Tibial artery (tissue), 4 donors: Measurements from ENCODE around the gene RASAL1.

ENCODE experiments used
- DNase-seq, 2 donors: peaks; one replicate each; pipeline ENCODE4 v3.0.0-alpha.2; 2019
- H3K27ac ChIP-seq, 2 donors: fragments of 200-600 bp; sonication (generic) in 1 of 2; 1 replicate in 1 of 2; 2 replicates in 1 of 2; pipeline ENCODE4 v1.5.1; 2018 to 2019; ENCODE audit warnings: mild to moderate bottlenecking in 1 of 2
- H3K27me3 ChIP-seq, 2 donors: fragments of 200-600 bp; sonication (generic) in 1 of 2; one replicate each; pipeline versions ENCODE4 v1.5.1 to v1.6.0; 2016 to 2019
- H3K36me3 ChIP-seq, 3 donors: fragments of 200-600 bp; sonication (generic) in 2 of 3; one replicate each; pipeline ENCODE4 v1.5.1; 2016 to 2019; ENCODE audit warnings: mild to moderate bottlenecking in 2 of 3
- H3K4me1 ChIP-seq, 4 donors: fragments of 200-600 bp; sonication (generic) in 2 of 4; 1 replicate in 3 of 4; 2 replicates in 1 of 4; pipeline ENCODE4 v1.5.1; 2016 to 2019
- H3K4me3 ChIP-seq, 2 donors: fragments of 200-600 bp; sonication (generic) in 1 of 2; 1 replicate in 1 of 2; 2 replicates in 1 of 2; pipeline ENCODE4 v1.5.1; 2018 to 2019; ENCODE audit warnings: mild to moderate bottlenecking in 2 of 2
- H3K9me3 ChIP-seq, 3 donors: fragments of 200-600 bp; sonication (generic) in 1 of 3; one replicate each; pipeline ENCODE4 v1.5.1; 2016 to 2019
- intact Hi-C: fragments of 100-400 bp; cut with DNase I; formaldehyde crosslinking; loops from one replicate; pipeline ENCODE4 v1.15.0; 2023; ENCODE audit warnings: low total_unique reads
- TF ChIP-seq, protein P1 (sequence below), 2 experiments: fragments of 200-600 bp in 1 of 2; fragments of 450-650 bp in 1 of 2; IDR thresholded peaks; one replicate each; pipeline ENCODE4 v1.5.1; 2017 to 2019; ENCODE audit warnings: antibody characterized with exemption in 2 of 2, mild to moderate bottlenecking in 1 of 2, moderate library complexity in 1 of 2

Gene RASAL1

DNA sequence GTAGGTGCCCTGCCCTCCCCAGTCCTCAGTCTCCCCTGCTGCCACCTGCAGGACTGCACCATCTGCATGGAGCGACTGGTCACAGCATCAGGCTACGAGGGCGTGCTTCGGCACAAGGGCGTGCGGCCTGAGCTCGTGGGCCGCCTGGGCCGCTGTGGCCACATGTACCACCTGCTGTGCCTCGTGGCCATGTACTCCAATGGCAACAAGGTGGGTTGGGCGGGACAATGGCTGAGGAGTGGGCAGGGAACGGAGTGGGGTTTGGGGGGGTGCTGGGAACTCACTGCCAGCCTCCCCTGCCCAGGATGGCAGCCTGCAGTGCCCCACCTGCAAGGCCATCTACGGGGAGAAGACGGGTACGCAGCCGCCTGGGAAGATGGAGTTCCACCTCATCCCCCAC lies 40.8 kb downstream of the RASAL1 start:
- no peaks in the 10 kb centered on the region for H3K9me3 ChIP-seq
- intact Hi-C loops: no loop called here
- TF ChIP-seq, protein P1, sequence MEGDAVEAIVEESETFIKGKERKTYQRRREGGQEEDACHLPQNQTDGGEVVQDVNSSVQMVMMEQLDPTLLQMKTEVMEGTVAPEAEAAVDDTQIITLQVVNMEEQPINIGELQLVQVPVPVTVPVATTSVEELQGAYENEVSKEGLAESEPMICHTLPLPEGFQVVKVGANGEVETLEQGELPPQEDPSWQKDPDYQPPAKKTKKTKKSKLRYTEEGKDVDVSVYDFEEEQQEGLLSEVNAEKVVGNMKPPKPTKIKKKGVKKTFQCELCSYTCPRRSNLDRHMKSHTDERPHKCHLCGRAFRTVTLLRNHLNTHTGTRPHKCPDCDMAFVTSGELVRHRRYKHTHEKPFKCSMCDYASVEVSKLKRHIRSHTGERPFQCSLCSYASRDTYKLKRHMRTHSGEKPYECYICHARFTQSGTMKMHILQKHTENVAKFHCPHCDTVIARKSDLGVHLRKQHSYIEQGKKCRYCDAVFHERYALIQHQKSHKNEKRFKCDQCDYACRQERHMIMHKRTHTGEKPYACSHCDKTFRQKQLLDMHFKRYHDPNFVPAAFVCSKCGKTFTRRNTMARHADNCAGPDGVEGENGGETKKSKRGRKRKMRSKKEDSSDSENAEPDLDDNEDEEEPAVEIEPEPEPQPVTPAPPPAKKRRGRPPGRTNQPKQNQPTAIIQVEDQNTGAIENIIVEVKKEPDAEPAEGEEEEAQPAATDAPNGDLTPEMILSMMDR (IDR thresholded peaks at IDR 0.05): no peak
- DNase-seq: no peak
- peaks cover 0 to 21% (median 10%) of the 10 kb centered on the region in 4 donors for H3K4me1 ChIP-seq
- H3K27ac ChIP-seq: no peak overlapping the region
- no peaks in the 10 kb centered on the region for H3K36me3 ChIP-seq
- no peak overlapping the region for H3K4me3 ChIP-seq
- H3K27me3 ChIP-seq: peaks cover 0 to 55% of the 10 kb centered on the region in 2 donors

DNA sequence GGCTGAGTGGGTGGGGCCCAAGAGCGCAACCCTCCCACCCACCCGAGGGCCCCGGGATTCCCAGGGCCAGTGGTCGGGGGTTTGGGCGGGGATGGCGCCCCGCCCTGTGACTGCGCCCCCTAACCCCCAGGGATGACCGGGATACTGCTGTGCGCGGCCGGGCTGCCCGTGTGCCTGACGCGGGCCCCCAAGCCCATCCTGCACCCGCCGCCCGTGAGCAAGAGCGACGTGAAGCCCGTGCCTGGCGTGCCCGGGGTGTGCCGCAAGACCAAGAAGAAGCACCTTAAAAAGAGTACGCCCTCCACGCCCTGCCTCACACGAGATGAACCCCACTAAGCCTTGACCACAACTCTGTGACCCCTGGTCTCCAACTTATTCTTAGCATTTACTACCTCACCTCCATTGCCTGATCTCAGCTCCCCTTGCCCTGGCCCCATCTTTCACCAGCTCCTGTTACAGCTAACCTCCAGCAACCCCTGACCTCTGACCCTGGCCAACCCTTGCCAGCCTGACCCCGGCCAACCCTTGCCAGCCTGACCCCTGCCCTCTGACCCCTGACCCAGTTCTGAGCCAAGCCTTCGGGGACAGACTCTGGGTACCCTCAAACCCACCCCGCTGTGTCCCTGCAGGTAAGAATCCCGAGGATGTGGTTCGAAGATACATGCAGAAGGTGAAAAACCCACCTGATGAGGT lies 42.0 kb downstream of the RASAL1 start:
- Histone ChIP-seq H3K27me3 (peaks cover 0 to 60% of the 10 kb centered on the region in 2 donors), H3K4me3 (no peak overlapping the region), H3K9me3 (no peaks in the 10 kb centered on the region), H3K27ac (no peak overlapping the region), H3K36me3 (no peaks in the 10 kb centered on the region), H3K4me1 (peaks cover 0 to 15% (median 6%) of the 10 kb centered on the region in 4 donors)
- TF ChIP-seq, protein P1 (IDR thresholded peaks at IDR 0.05): no peak
- no peak for DNase-seq
- intact Hi-C loops: no loop called here

DNA sequence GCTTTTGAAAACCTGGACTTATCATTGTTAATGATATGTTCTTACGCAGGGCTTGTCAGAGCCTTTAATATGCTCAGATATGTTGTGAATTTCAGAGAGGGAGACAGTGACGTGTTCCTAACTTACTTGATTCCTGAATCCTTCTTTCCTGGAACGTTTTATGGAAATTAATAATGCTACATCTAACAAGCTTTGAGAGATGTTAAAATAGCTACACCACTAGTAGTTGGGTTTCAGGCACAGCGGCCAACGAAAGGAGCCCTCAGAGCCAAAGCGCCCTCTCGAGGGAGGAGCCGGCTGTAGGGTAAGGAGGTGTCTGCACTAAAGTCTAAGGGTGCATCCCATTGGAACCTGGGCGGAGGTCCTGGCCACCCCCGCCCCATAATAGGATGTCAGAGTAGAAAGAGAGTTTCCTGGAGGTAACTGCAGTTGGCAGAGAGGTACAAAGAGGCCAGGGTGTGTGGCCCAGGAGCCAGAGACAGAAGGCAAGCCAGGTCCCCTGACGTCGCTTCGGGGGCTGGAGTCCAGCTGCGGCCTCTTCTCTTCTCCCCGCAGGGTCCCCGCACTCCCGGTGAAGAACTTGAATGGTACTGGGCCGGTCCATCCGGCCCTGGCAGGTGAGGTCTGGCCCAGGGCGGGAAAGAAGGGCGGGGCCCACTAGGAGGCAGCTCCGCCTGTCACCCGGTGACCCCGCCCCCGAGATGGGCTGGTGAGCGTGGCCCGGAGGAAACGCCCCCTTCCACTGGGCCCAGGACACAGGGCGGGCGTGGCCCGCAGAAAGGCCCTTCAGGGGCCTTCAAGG lies 42.8 kb downstream of the RASAL1 start:
- Histone ChIP-seq H3K27ac (no peak overlapping the region), H3K4me3 (no peak overlapping the region), H3K36me3 (no peaks in the 10 kb centered on the region), H3K4me1 (peaks cover 0 to 8% (median 4%) of the 10 kb centered on the region in 4 donors), H3K9me3 (no peaks in the 10 kb centered on the region), H3K27me3 (peaks cover 0 to 66% of the 10 kb centered on the region in 2 donors)
- DNase-seq: no peak
- TF ChIP-seq, protein P1 (IDR thresholded peaks at IDR 0.05): no peak
- intact Hi-C loops: no loop called here

DNA sequence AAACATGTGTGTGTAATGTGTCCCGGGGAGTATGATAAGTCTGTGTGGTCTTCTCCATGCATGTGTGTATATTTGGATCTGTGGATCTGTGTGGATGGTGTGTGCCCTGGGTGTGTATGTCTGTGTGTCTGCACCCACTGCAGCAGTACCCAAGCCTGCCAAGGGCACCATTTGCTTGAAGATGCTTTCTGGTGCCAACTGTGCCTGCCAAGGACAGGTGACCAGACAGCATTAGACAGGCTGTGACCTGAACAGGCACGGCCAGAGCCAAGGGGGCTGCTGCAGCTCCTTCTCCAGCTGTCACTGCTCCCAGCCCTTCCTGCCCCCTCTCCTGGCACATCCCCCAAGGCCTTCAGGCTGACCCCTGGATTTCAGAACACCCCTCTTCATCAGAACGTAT lies 44.1 kb downstream of the RASAL1 start:
- DNase-seq: no peak
- intact Hi-C loops: no loop called here
- Histone ChIP-seq H3K4me3 (no peak overlapping the region), H3K9me3 (no peaks in the 10 kb centered on the region), H3K27me3 (peaks cover 0 to 79% of the 10 kb centered on the region in 2 donors), H3K36me3 (no peaks in the 10 kb centered on the region), H3K27ac (no peak overlapping the region), H3K4me1 (peaks cover 0 to 7% (median 3%) of the 10 kb centered on the region in 4 donors)
- TF ChIP-seq, protein P1 (IDR thresholded peaks at IDR 0.05): no peak

DNA sequence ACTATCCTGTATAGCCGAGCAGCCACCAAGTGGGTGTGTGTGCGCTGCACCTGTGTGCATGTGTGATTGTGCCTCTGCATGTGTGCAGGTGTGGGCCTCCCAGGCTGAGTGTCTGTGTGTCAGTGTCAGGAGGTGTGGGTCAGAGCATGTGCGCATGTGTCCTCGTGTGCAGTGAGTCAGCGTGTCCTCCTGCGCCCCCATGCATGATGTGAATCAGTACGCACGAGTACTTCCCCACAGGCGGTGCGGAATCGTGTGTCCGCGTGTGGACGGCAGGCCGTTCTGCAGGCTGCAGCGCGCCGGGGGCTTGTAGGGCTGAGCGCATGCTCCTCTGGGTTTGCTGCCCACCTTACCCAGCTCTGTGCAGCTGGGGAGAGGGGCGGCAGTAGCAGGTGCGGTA lies 44.8 kb downstream of the RASAL1 start:
- H3K36me3 ChIP-seq: no peaks in the 10 kb centered on the region
- TF ChIP-seq, protein P1 (IDR thresholded peaks at IDR 0.05): no peak
- H3K27ac ChIP-seq: no peak overlapping the region
- no peak overlapping the region for H3K4me3 ChIP-seq
- peaks cover 0 to 86% of the 10 kb centered on the region in 2 donors for H3K27me3 ChIP-seq
- intact Hi-C loops: no loop called here
- H3K4me1 ChIP-seq: peaks cover 0 to 7% (median 3%) of the 10 kb centered on the region in 4 donors
- H3K9me3 ChIP-seq: no peaks in the 10 kb centered on the region
- DNase-seq: no peak
